Measurements from ENCODE around the gene NBPF15.
"Not testable (repeated sequence)": the region's sequence is repeated elsewhere in the genome, so short reads cannot be mapped to it uniquely, and the experiment has no call there.

Gene NBPF15

GRCh38 chr1:144461136-144461759 is at the start of gene NBPF15:
TSS of gene NBPF15 (minus strand) at chr1:144461669. CDS start at chr1:144440003, 21,666 bp downstream.
- peak; percentile 33 for DNase-seq

GRCh38 chr1:144496429-144496828 is 35.0 kb upstream of the NBPF15 start:
- not testable (repeated sequence) for DNase-seq

GRCh38 chr1:144494130-144494529 is 32.7 kb upstream of the NBPF15 start:
- DNase-seq: not testable (repeated sequence)

- not testable (repeated sequence) for DNase-seq
Measured at GRCh38 chr1:144490394-144490793, 28.9 kb upstream of the NBPF15 start.

GRCh38 chr1:144487002-144487401 is 25.5 kb upstream of the NBPF15 start:
- DNase-seq: not testable (repeated sequence)

- DNase-seq: not testable (repeated sequence)
Measured at GRCh38 chr1:144485048-144485993, 23.9 kb upstream of the NBPF15 start.

GRCh38 chr1:144473897-144474296 is 12.4 kb upstream of the NBPF15 start:
- not testable (repeated sequence) for DNase-seq

GRCh38 chr1:144471434-144471833 is 10.0 kb upstream of the NBPF15 start:
- not testable (repeated sequence) for DNase-seq

- DNase-seq: not testable (repeated sequence)
Measured at GRCh38 chr1:144461778-144462177, 309 bp upstream of the NBPF15 start.

- not testable (repeated sequence) for DNase-seq
Measured at GRCh38 chr1:144460686-144461085, 783 bp downstream of the NBPF15 start.

- not testable (repeated sequence) for DNase-seq
Measured at GRCh38 chr1:144442402-144442801, 19.1 kb downstream of the NBPF15 start.

GRCh38 chr1:144439737-144440136 is 21.7 kb downstream of the NBPF15 start:
- not testable (repeated sequence) for DNase-seq

- DNase-seq: peak; percentile 38
Measured at GRCh38 chr1:144418891-144419694, 42.4 kb downstream of the NBPF15 start.

- not testable (repeated sequence) for DNase-seq
Measured at GRCh38 chr1:144413404-144414118, 47.9 kb downstream of the NBPF15 start.

GRCh38 chr1:144412491-144413403 is 48.7 kb downstream of the NBPF15 start:
- peak; percentile 92 for DNase-seq

GRCh38 chr1:144412068-144412471 is 49.4 kb downstream of the NBPF15 start:
- DNase-seq: peak; percentile 69

GRCh38 chr1:144402807-144403206 is 58.7 kb downstream of the NBPF15 start:
- DNase-seq: not testable (repeated sequence)

- DNase-seq: not testable (repeated sequence)
Measured at GRCh38 chr1:144371651-144372050, 89.8 kb downstream of the NBPF15 start.
